Duodenal mucosa (tissue), 2 donors: ENCODE results near the gene SLC4A7.

Source experiments
- H3K27ac ChIP-seq: one replicate; pipeline ENCODE4 v1.7.0; 2013; ENCODE audit warnings: low read depth, low read length
- H3K27me3 ChIP-seq, 2 donors: one replicate each; pipeline ENCODE4 v1.7.0; 2013; ENCODE audit warnings: low read length in 2 of 2, control low read depth in 1 of 2; ENCODE audit not compliant: insufficient read depth in 2 of 2, control insufficient read depth in 1 of 2
- H3K36me3 ChIP-seq, 2 donors: one replicate each; pipeline ENCODE4 v1.7.0; 2013; ENCODE audit warnings: low read length in 2 of 2, control low read depth in 1 of 2; ENCODE audit not compliant: insufficient read depth in 2 of 2, control insufficient read depth in 1 of 2
- H3K4me1 ChIP-seq, 2 donors: one replicate each; pipeline ENCODE4 v1.7.0; 2013; ENCODE audit warnings: low read length in 2 of 2, control low read depth in 1 of 2; ENCODE audit not compliant: insufficient read depth in 2 of 2, control insufficient read depth in 1 of 2
- H3K4me3 ChIP-seq, 2 donors: one replicate each; pipeline ENCODE4 v1.7.0; 2013; ENCODE audit warnings: low read length in 2 of 2, low read depth in 1 of 2
- H3K9ac ChIP-seq, 2 donors: one replicate each; pipeline ENCODE4 v1.7.0; 2013; ENCODE audit warnings: low read length in 2 of 2, low read depth in 1 of 2
- H3K9me3 ChIP-seq, 2 donors: one replicate each; pipeline ENCODE4 v1.7.0; 2013; ENCODE audit warnings: low read length in 2 of 2, control low read depth in 1 of 2; ENCODE audit not compliant: control insufficient read depth in 1 of 2

Gene SLC4A7

GRCh38 chr3:27352047-27352446 is 132.1 kb downstream of the SLC4A7 start:
- Histone ChIP-seq H3K9ac (no peak overlapping the region), H3K36me3 (no peaks in the 10 kb centered on the region), H3K27ac (no peak overlapping the region), H3K4me1 (peaks cover 0 to 2% of the 10 kb centered on the region in 2 donors), H3K4me3 (no peak overlapping the region), H3K9me3 (no peaks in the 10 kb centered on the region), H3K27me3 (no peaks in the 10 kb centered on the region)

GRCh38 chr3:27349832-27350231 is 134.4 kb downstream of the SLC4A7 start:
- Histone ChIP-seq H3K27ac (no peak overlapping the region), H3K36me3 (no peaks in the 10 kb centered on the region), H3K4me3 (no peak overlapping the region), H3K4me1 (peaks cover 0 to 12% of the 10 kb centered on the region in 2 donors), H3K27me3 (no peaks in the 10 kb centered on the region), H3K9me3 (no peaks in the 10 kb centered on the region), H3K9ac (no peak overlapping the region)

GRCh38 chr3:27345959-27346865 is 138.0 kb downstream of the SLC4A7 start:
- H3K27me3 ChIP-seq, result no peaks in the 10 kb centered on the region
- H3K4me1 ChIP-seq, result peaks cover 0 to 12% of the 10 kb centered on the region in 2 donors
- no peaks in the 10 kb centered on the region for H3K9me3 ChIP-seq
- H3K4me3 ChIP-seq, result no peak overlapping the region
- no peak overlapping the region for H3K9ac ChIP-seq
- no peak overlapping the region for H3K27ac ChIP-seq
- no peaks in the 10 kb centered on the region for H3K36me3 ChIP-seq

GRCh38 chr3:27345493-27345892 is 138.7 kb downstream of the SLC4A7 start:
- Histone ChIP-seq H3K4me1 (peaks cover 0 to 12% of the 10 kb centered on the region in 2 donors), H3K9ac (no peak overlapping the region), H3K27me3 (no peaks in the 10 kb centered on the region), H3K36me3 (no peaks in the 10 kb centered on the region), H3K4me3 (no peak overlapping the region), H3K9me3 (no peaks in the 10 kb centered on the region), H3K27ac (no peak overlapping the region)

GRCh38 chr3:27345045-27345444 is 139.1 kb downstream of the SLC4A7 start:
- Histone ChIP-seq H3K9me3 (no peaks in the 10 kb centered on the region), H3K4me3 (no peak overlapping the region), H3K9ac (no peak overlapping the region), H3K36me3 (no peaks in the 10 kb centered on the region), H3K27me3 (no peaks in the 10 kb centered on the region), H3K4me1 (peaks cover 0 to 12% of the 10 kb centered on the region in 2 donors), H3K27ac (no peak overlapping the region)

- Histone ChIP-seq H3K27me3 (no peaks in the 10 kb centered on the region), H3K27ac (no peak overlapping the region)
These were observed 140.0 kb downstream of the SLC4A7 start for GRCh38 chr3:27344192-27344591.

GRCh38 chr3:27342267-27342666 is 141.9 kb downstream of the SLC4A7 start:
- H3K9ac ChIP-seq, result no peak overlapping the region
- H3K27ac ChIP-seq, result no peak overlapping the region
- peaks cover 0 to 12% of the 10 kb centered on the region in 2 donors for H3K4me1 ChIP-seq
- H3K4me3 ChIP-seq, result no peak overlapping the region
- H3K27me3 ChIP-seq, result no peaks in the 10 kb centered on the region
- H3K9me3 ChIP-seq, result no peaks in the 10 kb centered on the region
- H3K36me3 ChIP-seq, result no peaks in the 10 kb centered on the region

More at GRCh38 chr3:27344192-27344591, 140.0 kb downstream of the SLC4A7 start:
- H3K4me1 ChIP-seq, result peaks cover 0 to 12% of the 10 kb centered on the region in 2 donors
- H3K4me3 ChIP-seq, result no peak overlapping the region
- no peaks in the 10 kb centered on the region for H3K9me3 ChIP-seq
- no peak overlapping the region for H3K9ac ChIP-seq
- H3K36me3 ChIP-seq, result no peaks in the 10 kb centered on the region

- H3K36me3 ChIP-seq, result no peaks in the 10 kb centered on the region
These were observed 143.7 kb downstream of the SLC4A7 start for GRCh38 chr3:27340534-27340933.

GRCh38 chr3:27335571-27335970 is 148.6 kb downstream of the SLC4A7 start:
- Histone ChIP-seq H3K4me3 (no peak overlapping the region), H3K36me3 (no peaks in the 10 kb centered on the region), H3K27me3 (no peaks in the 10 kb centered on the region), H3K27ac (no peak overlapping the region), H3K9me3 (no peaks in the 10 kb centered on the region), H3K4me1 (no peaks in the 10 kb centered on the region), H3K9ac (no peak overlapping the region)

More at GRCh38 chr3:27340534-27340933, 143.7 kb downstream of the SLC4A7 start:
- H3K4me3 ChIP-seq, result no peak overlapping the region
- H3K9ac ChIP-seq, result no peak overlapping the region
- H3K27me3 ChIP-seq, result no peaks in the 10 kb centered on the region
- peaks cover 0 to 9% of the 10 kb centered on the region in 2 donors for H3K4me1 ChIP-seq
- H3K27ac ChIP-seq, result no peak overlapping the region
- no peaks in the 10 kb centered on the region for H3K9me3 ChIP-seq

- H3K9ac ChIP-seq, result no peak overlapping the region
- H3K9me3 ChIP-seq, result no peaks in the 10 kb centered on the region
- H3K4me1 ChIP-seq, result no peaks in the 10 kb centered on the region
- H3K27me3 ChIP-seq, result no peaks in the 10 kb centered on the region
- H3K36me3 ChIP-seq, result peaks cover 0 to 5% of the 10 kb centered on the region in 2 donors
- H3K27ac ChIP-seq, result no peak overlapping the region
- H3K4me3 ChIP-seq, result no peak overlapping the region
These were observed 150.3 kb downstream of the SLC4A7 start for GRCh38 chr3:27333843-27334242.
